Vagina (tissue), 2 donors: ENCODE measurements around the gene FGF1. TPM values are rescaled to one million over a fixed set of nuclear protein-coding genes. Genes with fewer than 3 reads are reported as not detected.

Source experiments
- DNase-seq, 2 donors: peaks; one replicate each; pipeline ENCODE4 v3.0.0-alpha.2; 2017; ENCODE audit errors: extremely low spot score in 2 of 2
- H3K27ac ChIP-seq: fragments of 200-600 bp; sonication (generic); one replicate; pipeline ENCODE4 v1.5.1; 2019
- H3K27me3 ChIP-seq: fragments of 200-600 bp; sonication (generic); one replicate; pipeline ENCODE4 v1.5.1; 2019
- H3K36me3 ChIP-seq, 2 donors: fragments of 200-600 bp; sonication (generic); one replicate each; pipeline ENCODE4 v1.5.1; 2017 to 2019
- H3K4me1 ChIP-seq: fragments of 200-600 bp; sonication (generic); one replicate; pipeline ENCODE4 v1.5.1; 2019
- H3K4me3 ChIP-seq, 2 donors: fragments of 200-600 bp; sonication (generic); 1 replicate in 1 of 2; 2 replicates in 1 of 2; pipeline ENCODE4 v1.5.1; 2016 to 2019
- H3K9me3 ChIP-seq: fragments of 200-600 bp; sonication (generic); one replicate; pipeline ENCODE4 v1.5.1; 2019
- POLR2A ChIP-seq, 2 donors: fragments of 450-650 bp; IDR thresholded peaks; one replicate each; pipeline ENCODE4 v1.6.1; 2017; ENCODE audit warnings: antibody characterized with exemption in 2 of 2, mild to moderate bottlenecking in 2 of 2, moderate library complexity in 2 of 2
- POLR2AphosphoS5 ChIP-seq, 2 donors: sonication (generic); formaldehyde crosslinking; IDR thresholded peaks; one replicate each; pipeline ENCODE4 v1.9.0; 2017; ENCODE audit warnings: antibody characterized with exemption in 2 of 2, mild to moderate bottlenecking in 2 of 2, low read depth in 1 of 2; ENCODE audit not compliant: insufficient read depth in 1 of 2
- intact Hi-C: fragments of 100-400 bp; cut with DNase I; formaldehyde crosslinking; loops from one replicate; pipeline ENCODE4 v1.15.1; 2023
- total RNA-seq: library from RNA; depleted of rRNA; stranded (reverse); fragments of >200 nt; gene quantifications from one replicate; pipeline ENCODE4 v1.2.3, GENCODE V29; 2016
- TF ChIP-seq, protein P1 (sequence below), 3 experiments: fragments of 450-650 bp in 2 of 3; fragments of 200-600 bp in 1 of 3; sonication (generic) in 1 of 3; IDR thresholded peaks; one replicate each; pipeline ENCODE4 v1.5.1; 2017 to 2019; ENCODE audit warnings: antibody characterized with exemption in 3 of 3, mild to moderate bottlenecking in 2 of 3, moderate library complexity in 2 of 3

Gene FGF1
- 2.0 TPM for total RNA-seq

DNA sequence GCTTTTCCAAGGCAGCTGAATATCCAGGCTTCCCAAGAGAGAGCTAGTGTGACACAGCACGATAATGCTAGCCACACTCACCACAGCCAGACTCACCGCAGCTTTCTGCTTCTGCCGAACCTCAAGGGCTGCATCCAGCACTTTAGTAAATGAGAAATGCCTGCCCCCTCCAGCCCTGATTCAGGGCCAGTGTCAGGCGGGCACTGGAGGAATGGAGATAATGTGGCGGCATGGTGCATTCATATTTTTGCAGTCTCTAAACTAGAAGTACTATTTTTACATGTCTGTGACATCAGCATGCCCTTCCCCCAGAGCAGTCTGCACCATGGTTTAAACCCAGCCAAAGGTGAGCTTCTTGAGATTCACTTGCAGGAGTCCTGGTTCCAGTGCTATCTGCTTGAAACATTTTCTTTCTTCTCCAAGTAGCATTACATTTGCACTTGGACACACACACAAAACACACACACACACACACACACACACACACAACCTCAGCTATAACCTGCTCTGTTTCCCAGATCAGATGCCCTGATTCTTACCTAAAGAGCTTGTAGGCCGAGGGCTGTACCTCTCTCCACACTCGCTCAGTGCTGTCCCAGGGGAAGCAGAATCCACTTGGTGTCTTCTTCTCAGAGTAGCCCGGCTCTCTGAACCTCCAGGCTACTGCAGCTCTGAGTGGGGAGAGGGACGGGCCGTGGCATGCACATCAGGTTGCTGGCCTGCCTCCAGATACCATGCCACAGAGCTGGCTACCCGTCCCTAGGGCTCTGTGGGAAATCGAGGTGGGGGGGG is at the start of gene FGF1:
Gene FGF1, minus strand, starts transcription at position 673 of the 792 bp plus-strand sequence. CDS start 71,963 bp downstream, outside the sequence.
- Histone ChIP-seq H3K27me3 (no peaks in the 10 kb centered on the region), H3K9me3 (no peaks in the 10 kb centered on the region), H3K36me3 (no peaks in the 10 kb centered on the region), H3K4me1 (peaks cover 20% of the 10 kb centered on the region), H3K27ac (no peak within 1 kb of the TSS), H3K4me3 (peak within 1 kb of the TSS in 1 of 2 donors; percentile 24)
- intact Hi-C loops, result no loop called here
- TF ChIP-seq POLR2A (IDR thresholded peaks at IDR 0.05) (no peak), POLR2AphosphoS5 (IDR thresholded peaks at IDR 0.05; ENCODE audit: insufficient read depth in 1 of 2, low read depth in 1 of 2) (no peak)
- TF ChIP-seq, protein P1, sequence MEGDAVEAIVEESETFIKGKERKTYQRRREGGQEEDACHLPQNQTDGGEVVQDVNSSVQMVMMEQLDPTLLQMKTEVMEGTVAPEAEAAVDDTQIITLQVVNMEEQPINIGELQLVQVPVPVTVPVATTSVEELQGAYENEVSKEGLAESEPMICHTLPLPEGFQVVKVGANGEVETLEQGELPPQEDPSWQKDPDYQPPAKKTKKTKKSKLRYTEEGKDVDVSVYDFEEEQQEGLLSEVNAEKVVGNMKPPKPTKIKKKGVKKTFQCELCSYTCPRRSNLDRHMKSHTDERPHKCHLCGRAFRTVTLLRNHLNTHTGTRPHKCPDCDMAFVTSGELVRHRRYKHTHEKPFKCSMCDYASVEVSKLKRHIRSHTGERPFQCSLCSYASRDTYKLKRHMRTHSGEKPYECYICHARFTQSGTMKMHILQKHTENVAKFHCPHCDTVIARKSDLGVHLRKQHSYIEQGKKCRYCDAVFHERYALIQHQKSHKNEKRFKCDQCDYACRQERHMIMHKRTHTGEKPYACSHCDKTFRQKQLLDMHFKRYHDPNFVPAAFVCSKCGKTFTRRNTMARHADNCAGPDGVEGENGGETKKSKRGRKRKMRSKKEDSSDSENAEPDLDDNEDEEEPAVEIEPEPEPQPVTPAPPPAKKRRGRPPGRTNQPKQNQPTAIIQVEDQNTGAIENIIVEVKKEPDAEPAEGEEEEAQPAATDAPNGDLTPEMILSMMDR (IDR thresholded peaks at IDR 0.05), result no peak
- no peak for DNase-seq

DNA sequence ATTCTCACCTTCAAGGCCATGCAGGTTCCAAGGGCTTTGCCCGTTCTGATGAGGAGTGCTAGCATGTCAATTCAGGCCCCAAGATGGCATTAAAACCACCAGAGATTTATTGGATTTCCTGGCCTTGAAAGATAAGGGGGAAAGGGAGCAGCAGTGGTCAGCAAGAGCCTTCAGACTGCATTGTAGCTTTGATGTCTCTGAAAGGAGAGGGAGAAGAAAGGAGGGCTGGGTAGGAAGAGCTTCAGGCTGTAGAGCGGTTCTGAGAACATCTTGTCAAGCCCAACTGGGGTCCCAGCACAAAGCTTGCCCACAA is 41.8 kb upstream of the FGF1 start:
- no peaks in the 10 kb centered on the region for H3K36me3 ChIP-seq
- TF ChIP-seq POLR2A (IDR thresholded peaks at IDR 0.05) (no peak), POLR2AphosphoS5 (IDR thresholded peaks at IDR 0.05; ENCODE audit: insufficient read depth in 1 of 2, low read depth in 1 of 2) (no peak)
- TF ChIP-seq, protein P1 (IDR thresholded peaks at IDR 0.05), result no peak
- no peaks in the 10 kb centered on the region for H3K4me1 ChIP-seq
- no peak overlapping the region for H3K4me3 ChIP-seq
- H3K9me3 ChIP-seq, result no peaks in the 10 kb centered on the region
- no peak overlapping the region for H3K27ac ChIP-seq
- peak in 1 of 2 donors; percentile 27 for DNase-seq
- H3K27me3 ChIP-seq, result no peaks in the 10 kb centered on the region
- intact Hi-C loops, result no loop called here

GRCh38 chr5:142726188-142726731 is 40.4 kb upstream of the FGF1 start:
- Histone ChIP-seq H3K4me1 (no peaks in the 10 kb centered on the region), H3K4me3 (no peak overlapping the region), H3K9me3 (no peaks in the 10 kb centered on the region), H3K27ac (no peak overlapping the region), H3K36me3 (no peaks in the 10 kb centered on the region), H3K27me3 (no peaks in the 10 kb centered on the region)
- intact Hi-C loops, result no loop called here
- DNase-seq, result no peak
- TF ChIP-seq POLR2AphosphoS5 (IDR thresholded peaks at IDR 0.05; ENCODE audit: insufficient read depth in 1 of 2, low read depth in 1 of 2), result no peak
- TF ChIP-seq, protein P1 (IDR thresholded peaks at IDR 0.05), result no peak
- no peak for TF ChIP-seq POLR2A (IDR thresholded peaks at IDR 0.05)

DNA sequence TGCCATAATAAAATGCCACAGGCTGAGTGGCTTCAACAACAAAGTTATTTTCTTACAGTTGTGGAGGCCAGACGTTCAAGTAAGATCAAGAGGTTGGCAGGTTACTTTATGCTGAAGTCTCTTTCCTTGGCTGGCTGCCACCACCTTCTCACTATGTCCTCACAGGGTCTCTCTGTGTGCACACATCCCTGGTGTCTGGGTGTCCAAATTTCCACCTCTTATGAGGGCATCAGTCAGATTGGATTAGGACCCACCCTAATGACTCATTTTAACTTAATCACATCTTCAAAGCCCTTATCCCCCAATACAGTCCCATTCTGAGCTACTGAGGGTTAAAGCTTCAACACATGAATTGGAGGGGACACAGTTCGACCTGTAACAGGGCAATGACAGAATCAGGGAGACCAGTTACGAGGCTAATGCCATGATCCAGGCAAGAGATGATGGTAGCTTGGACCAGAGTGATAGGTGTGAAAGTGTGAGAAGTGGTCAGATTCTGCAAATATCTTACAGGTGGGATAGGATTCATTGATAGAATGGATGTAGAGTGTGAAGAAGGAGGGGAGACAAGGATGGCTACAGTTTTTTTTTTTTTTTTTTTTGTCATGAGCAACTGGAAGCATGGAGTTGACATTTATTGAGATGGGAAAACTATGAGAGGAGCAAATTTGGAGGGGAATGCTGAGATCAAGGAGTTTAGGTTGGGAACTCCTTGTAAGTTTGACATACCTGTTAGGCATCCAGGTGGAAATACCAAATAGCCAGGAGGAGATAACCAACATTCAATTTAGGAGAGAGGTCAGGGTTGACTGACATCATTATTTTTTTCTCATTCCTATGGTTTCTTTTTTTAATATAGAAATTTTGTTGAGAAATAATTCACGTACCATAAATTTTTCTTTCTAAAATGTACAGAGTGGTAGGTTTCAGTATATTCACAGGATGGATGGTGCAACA is 39.6 kb upstream of the FGF1 start:
- Histone ChIP-seq H3K27ac (no peak overlapping the region), H3K4me3 (no peak overlapping the region), H3K27me3 (no peaks in the 10 kb centered on the region), H3K9me3 (no peaks in the 10 kb centered on the region), H3K4me1 (no peaks in the 10 kb centered on the region), H3K36me3 (no peaks in the 10 kb centered on the region)
- DNase-seq, result peak in 1 of 2 donors; percentile 75
- TF ChIP-seq POLR2AphosphoS5 (IDR thresholded peaks at IDR 0.05; ENCODE audit: insufficient read depth in 1 of 2, low read depth in 1 of 2) (no peak), POLR2A (IDR thresholded peaks at IDR 0.05) (no peak)
- TF ChIP-seq, protein P1 (IDR thresholded peaks at IDR 0.05), result no peak
- intact Hi-C loops, result no loop called here
